ENCODE results near the gene CXCL14. TPM values are rescaled to one million over a fixed set of nuclear protein-coding genes. Genes with fewer than 3 reads are reported as not detected.

Gene CXCL14
- total and polyA plus RNA-seq, 2 of the 13 experiments (the other 11 are each of a cell fraction or from before 2014, with no cell fraction given): not detected

DNA sequence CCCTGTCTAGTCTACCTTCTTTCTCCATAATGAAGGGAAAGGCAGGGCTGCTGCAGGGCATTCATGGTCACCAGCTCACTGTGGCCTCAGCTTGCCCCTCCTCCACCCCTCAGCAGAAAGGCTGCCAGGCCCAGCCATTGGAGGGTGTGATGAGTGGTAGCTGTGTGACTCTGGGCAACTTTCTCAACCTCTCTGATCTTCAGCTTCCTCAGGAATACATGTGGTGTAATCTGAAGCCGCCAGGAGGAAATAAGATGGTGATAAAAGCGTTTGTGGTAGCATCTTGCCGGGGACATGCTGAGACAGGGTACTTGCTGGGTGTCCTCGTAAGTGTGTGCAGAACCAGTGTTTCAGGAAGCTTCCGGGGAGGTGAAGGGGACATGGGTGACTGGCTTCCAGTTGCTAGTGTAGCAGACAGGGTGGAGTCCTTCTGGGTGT, 9.8 kb downstream of the CXCL14 start:
- no peak for FAIRE-seq

DNA sequence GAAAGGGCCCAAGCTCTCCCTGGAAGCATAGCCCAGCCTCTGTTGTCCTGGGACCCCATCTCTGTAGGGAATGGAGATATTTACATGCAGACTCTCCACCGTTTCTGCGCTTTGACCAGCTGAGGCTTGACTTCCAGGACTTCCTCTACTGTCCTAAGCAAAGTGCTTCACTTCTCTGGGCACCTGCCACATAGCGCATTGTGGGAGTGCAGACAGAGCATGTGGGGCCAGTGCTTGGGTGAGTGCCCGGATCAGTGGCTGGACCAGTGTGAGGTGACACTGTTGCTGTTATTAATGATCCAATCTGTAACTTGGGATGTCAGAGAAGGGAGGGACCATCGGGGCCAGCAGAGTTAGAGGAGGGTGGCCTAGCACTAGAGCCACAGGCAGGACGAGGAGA, 10.5 kb downstream of the CXCL14 start:
- in situ Hi-C loops (cut with HindIII; ENCODE audit: extremely low pct_ligation_motif_present, low pct_unique_long_range_greater_than_20kb) (loop anchor here (10.0 to 25.0 kb wide), 2 partner anchors 157 to 544 kb away; no protein-coding TSS in a partner anchor), intact Hi-C loops (cut with micrococcal nuclease; ENCODE audit: unreplicated experiment) (no loop called here)
- FAIRE-seq: no peak
- ATAC-seq: no peak
- POLR2A ChIA-PET: no interaction called here
- CTCF ChIA-PET (ENCODE audit: low intra/inter-chr PET ratio, low total read pairs): no interaction called here
- no peak overlapping the region for H3K9ac ChIP-seq (ENCODE audit: insufficient read depth, low read depth, low read length)
- H3K27ac ChIP-seq (ENCODE audit: extremely low read length, insufficient read depth, low read length): no peak overlapping the region
- no peaks in the 10 kb centered on the region for H3K9me3 ChIP-seq (ENCODE audit: low read length)
- H2AFZ ChIP-seq (ENCODE audit: low read length): no peak overlapping the region
- H4K20me1 ChIP-seq (ENCODE audit: insufficient read depth, low read length): no peaks in the 10 kb centered on the region
- no TSS peak for BruUV-seq (replicated peaks)
- H3K36me3 ChIP-seq (replicated peaks in 1 of 2; ENCODE audit: control insufficient read depth in 1 of 2, insufficient read depth in 2 of 2, low read length in 2 of 2): no peaks in the 10 kb centered on the region
- 60% methylated on average over 4 of the region's 6 CpGs for WGBS (ENCODE audit: low lambda C conversion rate)
- no peaks in the 10 kb centered on the region for H3K79me2 ChIP-seq (ENCODE audit: insufficient read depth, low read length)
- H3K4me1 ChIP-seq (ENCODE audit: insufficient read depth, low read length): no peaks in the 10 kb centered on the region
- no peak overlapping the region for H3K4me2 ChIP-seq (ENCODE audit: low read depth, low read length)
- peaks cover 2 to 3% of the 10 kb centered on the region in 2 experiments; a peak in 4 of 5 replicates for H3K27me3 ChIP-seq (ENCODE audit: control insufficient read depth in 1 of 2, insufficient read depth in 2 of 2, low read length in 2 of 2)
- no peak for DNase-seq (ENCODE audit: low spot score)
- H3K4me3 ChIP-seq (replicated peaks in 1 of 3; ENCODE audit: insufficient read depth in 1 of 3, low read depth in 2 of 3, low read length in 3 of 3): no peak overlapping the region
- TF ChIP-seq, protein P1, sequence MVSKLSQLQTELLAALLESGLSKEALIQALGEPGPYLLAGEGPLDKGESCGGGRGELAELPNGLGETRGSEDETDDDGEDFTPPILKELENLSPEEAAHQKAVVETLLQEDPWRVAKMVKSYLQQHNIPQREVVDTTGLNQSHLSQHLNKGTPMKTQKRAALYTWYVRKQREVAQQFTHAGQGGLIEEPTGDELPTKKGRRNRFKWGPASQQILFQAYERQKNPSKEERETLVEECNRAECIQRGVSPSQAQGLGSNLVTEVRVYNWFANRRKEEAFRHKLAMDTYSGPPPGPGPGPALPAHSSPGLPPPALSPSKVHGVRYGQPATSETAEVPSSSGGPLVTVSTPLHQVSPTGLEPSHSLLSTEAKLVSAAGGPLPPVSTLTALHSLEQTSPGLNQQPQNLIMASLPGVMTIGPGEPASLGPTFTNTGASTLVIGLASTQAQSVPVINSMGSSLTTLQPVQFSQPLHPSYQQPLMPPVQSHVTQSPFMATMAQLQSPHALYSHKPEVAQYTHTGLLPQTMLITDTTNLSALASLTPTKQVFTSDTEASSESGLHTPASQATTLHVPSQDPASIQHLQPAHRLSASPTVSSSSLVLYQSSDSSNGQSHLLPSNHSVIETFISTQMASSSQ (IDR thresholded peaks at IDR 0.05; ENCODE audit: low read depth): no peak
- TF ChIP-seq, protein P1 (CRISPR knock-in tag; IDR thresholded peaks at IDR 0.05; ENCODE audit: borderline replicate concordance): no peak
- TF ChIP-seq RFXAP (CRISPR knock-in tag; IDR thresholded peaks at IDR 0.05; ENCODE audit: borderline replicate concordance) (no peak), SRSF1 (optimal IDR thresholded peaks at IDR 0.05; ENCODE audit: low read depth, low read length) (no peak), MED1 (CRISPR knock-in tag; IDR thresholded peaks at IDR 0.05) (no peak), ZNF549 (CRISPR knock-in tag; IDR thresholded peaks at IDR 0.05) (no peak)
- TF ChIP-seq, protein P2, sequence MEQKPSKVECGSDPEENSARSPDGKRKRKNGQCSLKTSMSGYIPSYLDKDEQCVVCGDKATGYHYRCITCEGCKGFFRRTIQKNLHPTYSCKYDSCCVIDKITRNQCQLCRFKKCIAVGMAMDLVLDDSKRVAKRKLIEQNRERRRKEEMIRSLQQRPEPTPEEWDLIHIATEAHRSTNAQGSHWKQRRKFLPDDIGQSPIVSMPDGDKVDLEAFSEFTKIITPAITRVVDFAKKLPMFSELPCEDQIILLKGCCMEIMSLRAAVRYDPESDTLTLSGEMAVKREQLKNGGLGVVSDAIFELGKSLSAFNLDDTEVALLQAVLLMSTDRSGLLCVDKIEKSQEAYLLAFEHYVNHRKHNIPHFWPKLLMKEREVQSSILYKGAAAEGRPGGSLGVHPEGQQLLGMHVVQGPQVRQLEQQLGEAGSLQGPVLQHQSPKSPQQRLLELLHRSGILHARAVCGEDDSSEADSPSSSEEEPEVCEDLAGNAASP (CRISPR knock-in tag; IDR thresholded peaks at IDR 0.05; ENCODE audit: borderline replicate concordance): no peak
- TF ChIP-seq, protein P3, sequence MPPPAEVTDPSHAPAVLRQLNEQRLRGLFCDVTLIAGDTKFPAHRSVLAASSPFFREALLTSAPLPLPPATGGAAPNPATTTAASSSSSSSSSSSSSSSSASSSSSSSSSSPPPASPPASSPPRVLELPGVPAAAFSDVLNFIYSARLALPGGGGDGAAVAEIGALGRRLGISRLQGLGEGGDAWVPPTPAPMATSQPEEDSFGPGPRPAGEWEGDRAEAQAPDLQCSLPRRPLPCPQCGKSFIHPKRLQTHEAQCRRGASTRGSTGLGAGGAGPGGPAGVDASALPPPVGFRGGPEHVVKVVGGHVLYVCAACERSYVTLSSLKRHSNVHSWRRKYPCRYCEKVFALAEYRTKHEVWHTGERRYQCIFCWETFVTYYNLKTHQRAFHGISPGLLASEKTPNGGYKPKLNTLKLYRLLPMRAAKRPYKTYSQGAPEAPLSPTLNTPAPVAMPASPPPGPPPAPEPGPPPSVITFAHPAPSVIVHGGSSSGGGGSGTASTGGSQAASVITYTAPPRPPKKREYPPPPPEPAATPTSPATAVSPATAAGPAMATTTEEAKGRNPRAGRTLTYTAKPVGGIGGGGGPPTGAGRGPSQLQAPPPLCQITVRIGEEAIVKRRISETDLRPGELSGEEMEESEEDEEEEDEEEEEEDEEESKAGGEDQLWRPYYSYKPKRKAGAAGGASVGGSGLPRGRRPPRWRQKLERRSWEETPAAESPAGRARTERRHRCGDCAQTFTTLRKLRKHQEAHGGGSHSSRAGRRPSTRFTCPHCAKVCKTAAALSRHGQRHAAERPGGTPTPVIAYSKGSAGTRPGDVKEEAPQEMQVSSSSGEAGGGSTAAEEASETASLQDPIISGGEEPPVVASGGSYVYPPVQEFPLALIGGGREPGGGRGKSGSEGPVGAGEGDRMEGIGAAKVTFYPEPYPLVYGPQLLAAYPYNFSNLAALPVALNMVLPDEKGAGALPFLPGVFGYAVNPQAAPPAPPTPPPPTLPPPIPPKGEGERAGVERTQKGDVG (CRISPR knock-in tag; IDR thresholded peaks at IDR 0.05; ENCODE audit: borderline replicate concordance): no peak

More for the DNA sequence above, 9.8 kb downstream of the CXCL14 start:
- ATAC-seq (no peak), DNase-seq (ENCODE audit: low spot score) (no peak)
- Histone ChIP-seq H3K9me3 (ENCODE audit: low read length) (no peaks in the 10 kb centered on the region), H3K4me2 (ENCODE audit: low read depth, low read length) (no peak overlapping the region), H2AFZ (ENCODE audit: low read length) (no peak overlapping the region), H4K20me1 (ENCODE audit: insufficient read depth, low read length) (no peaks in the 10 kb centered on the region), H3K79me2 (ENCODE audit: insufficient read depth, low read length) (no peaks in the 10 kb centered on the region), H3K9ac (ENCODE audit: insufficient read depth, low read depth, low read length) (no peak overlapping the region), H3K27ac (ENCODE audit: extremely low read length, insufficient read depth, low read length) (no peak overlapping the region), H3K36me3 (replicated peaks in 1 of 2; ENCODE audit: control insufficient read depth in 1 of 2, insufficient read depth in 2 of 2, low read length in 2 of 2) (no peaks in the 10 kb centered on the region), H3K27me3 (ENCODE audit: control insufficient read depth in 1 of 2, insufficient read depth in 2 of 2, low read length in 2 of 2) (peaks cover 2 to 3% of the 10 kb centered on the region in 2 experiments; a peak in 4 of 5 replicates), H3K4me3 (replicated peaks in 1 of 3; ENCODE audit: insufficient read depth in 1 of 3, low read depth in 2 of 3, low read length in 3 of 3) (no peak overlapping the region), H3K4me1 (ENCODE audit: insufficient read depth, low read length) (no peaks in the 10 kb centered on the region)
- BruUV-seq (replicated peaks): no TSS peak
- CTCF ChIA-PET (ENCODE audit: low intra/inter-chr PET ratio, low total read pairs): no interaction called here
- TF ChIP-seq HNF4G (IDR thresholded peaks at IDR 0.05; ENCODE audit: borderline replicate concordance, low read depth, low read length) (no peak), HNF4G (CRISPR knock-in tag; IDR thresholded peaks at IDR 0.05; ENCODE audit: borderline replicate concordance, low read depth) (no peak), ZNF768 (CRISPR knock-in tag; IDR thresholded peaks at IDR 0.05) (peak; percentile 93)
- in situ Hi-C loops (cut with HindIII; ENCODE audit: extremely low pct_ligation_motif_present, low pct_unique_long_range_greater_than_20kb): loop anchor here (10.0 to 25.0 kb wide), 2 partner anchors 156 to 543 kb away; no protein-coding TSS in a partner anchor
- POLR2A ChIA-PET: no interaction called here
- WGBS (ENCODE audit: low lambda C conversion rate): 37% methylated on average over 5 of the region's 5 CpGs
- intact Hi-C loops (cut with micrococcal nuclease; ENCODE audit: unreplicated experiment): no loop called here

Data from HepG2 (cell line).